ENCODE results near the gene RBM26. TPM values are rescaled to one million over a fixed set of nuclear protein-coding genes. Genes with fewer than 3 reads are reported as not detected.
A peak's percentile ranks its signal among the peaks of the same experiment; 100 is the strongest.

The RBM26 gene
- total RNA-seq, 1 experiment from 2014 or later = 70.5 TPM

DNA sequence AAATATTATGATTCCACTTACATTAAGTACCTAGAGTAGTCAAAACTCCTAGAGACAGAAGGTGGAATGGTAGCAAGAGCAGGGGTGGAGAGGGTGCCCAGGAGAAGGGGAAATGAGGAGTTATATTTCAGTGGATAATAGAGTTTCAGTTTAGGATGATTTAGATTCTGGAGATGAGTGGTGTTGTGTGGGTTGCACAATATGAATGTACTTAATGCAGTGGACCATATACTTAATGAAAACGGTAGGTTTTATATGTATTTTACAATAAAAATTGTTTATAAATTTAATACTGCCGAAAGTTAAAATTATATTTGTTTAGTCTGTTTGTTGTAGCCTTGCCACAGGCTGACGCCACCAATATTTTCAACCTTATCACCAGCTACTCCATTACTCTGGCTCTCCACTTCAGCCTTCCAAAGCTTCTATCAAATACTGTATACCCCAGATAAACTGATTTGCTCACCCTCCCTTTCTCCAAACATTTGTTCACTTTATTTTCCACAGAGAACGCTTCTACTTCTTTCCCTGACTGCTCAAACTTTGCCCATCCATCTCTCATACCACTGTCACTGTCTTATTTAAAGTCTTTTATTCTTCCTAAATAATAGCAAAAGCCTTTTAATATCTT lies 1.4 kb upstream of the RBM26 start:
- Histone ChIP-seq H3K18ac (ENCODE audit: insufficient read length, low read depth, low read length) (no peak overlapping the region), H2AK5ac (ENCODE audit: insufficient read length, low read length) (no peak overlapping the region), H3K4me1 (ENCODE audit: insufficient read depth, low read length) (no peaks in the 10 kb centered on the region), H2BK5ac (ENCODE audit: insufficient read length, low read length) (no peak overlapping the region), H3K79me2 (ENCODE audit: insufficient read depth, low read length) (peaks cover 30% of the 10 kb centered on the region; the same call in 1 of the 2 replicates), H3T11ph (ENCODE audit: low read length) (no peak overlapping the region), H3K4me2 (ENCODE audit: insufficient read depth, insufficient read length, low read length) (no peak overlapping the region), H4K8ac (replicated peaks; ENCODE audit: insufficient read length, low read depth, low read length) (no peak overlapping the region), H3K14ac (ENCODE audit: insufficient read depth, low read length) (no peak overlapping the region), H2BK15ac (ENCODE audit: low read depth, low read length) (no peak overlapping the region), H3K56ac (ENCODE audit: insufficient read length, low read depth, low read length) (no peak overlapping the region), H2AFZ (ENCODE audit: low read length) (no peak overlapping the region), H2BK20ac (ENCODE audit: low read depth, low read length, poor library complexity, severe bottlenecking) (no peak overlapping the region), H4K20me1 (ENCODE audit: control insufficient read depth, insufficient read depth, insufficient read length) (no peaks in the 10 kb centered on the region), H3K23ac (ENCODE audit: insufficient read length, low read depth, low read length) (no peak overlapping the region), H2BK12ac (ENCODE audit: insufficient read length, low read depth, low read length) (no peak overlapping the region), H3K23me2 (ENCODE audit: insufficient read length, low read depth, low read length, poor library complexity, severe bottlenecking) (peaks cover 10% of the 10 kb centered on the region), H3K9ac (ENCODE audit: extremely low read depth, insufficient read length, low read length) (peak overlapping the region; percentile 41), H3K4ac (ENCODE audit: low read depth, low read length) (no peak overlapping the region), H4K91ac (ENCODE audit: insufficient read length, low read depth, low read length) (no peak overlapping the region), H3K79me1 (ENCODE audit: insufficient read depth, low read depth, low read length, poor library complexity, severe bottlenecking) (no peaks in the 10 kb centered on the region), H3K27me3 (ENCODE audit: insufficient read depth, low read length) (no peaks in the 10 kb centered on the region), H3K9me3 (ENCODE audit: control insufficient read depth, low read depth, low read length) (no peaks in the 10 kb centered on the region), H4K5ac (ENCODE audit: insufficient read length, low read depth, low read length) (no peak overlapping the region), H3K27ac (ENCODE audit: insufficient read length, low read depth, low read length) (no peak overlapping the region), H2BK120ac (ENCODE audit: low read depth, low read length, poor library complexity, severe bottlenecking) (no peak overlapping the region)
- no peaks in the 10 kb centered on the region for H3K9me3 Mint-ChIP-seq
- no peak for DNase-seq
- no CpG with 5 or more reads among the region's 4 CpGs for WGBS (ENCODE audit: extremely low coverage, insufficient read length, low lambda C conversion rate)
- no peak overlapping the region for H3K27ac Mint-ChIP-seq
- H3K4me3 Mint-ChIP-seq = peak overlapping the region in 1 of 2 experiments; percentile 94; a peak in 3 of 5 replicates
- H3K36me3 Mint-ChIP-seq (ENCODE audit: insufficient read depth in 1 of 3, low read depth in 3 of 3) = peaks cover 0 to 2% (median 2%) of the 10 kb centered on the region in 3 experiments; a peak in 4 of 7 replicates
- TF ChIP-seq, protein P1, sequence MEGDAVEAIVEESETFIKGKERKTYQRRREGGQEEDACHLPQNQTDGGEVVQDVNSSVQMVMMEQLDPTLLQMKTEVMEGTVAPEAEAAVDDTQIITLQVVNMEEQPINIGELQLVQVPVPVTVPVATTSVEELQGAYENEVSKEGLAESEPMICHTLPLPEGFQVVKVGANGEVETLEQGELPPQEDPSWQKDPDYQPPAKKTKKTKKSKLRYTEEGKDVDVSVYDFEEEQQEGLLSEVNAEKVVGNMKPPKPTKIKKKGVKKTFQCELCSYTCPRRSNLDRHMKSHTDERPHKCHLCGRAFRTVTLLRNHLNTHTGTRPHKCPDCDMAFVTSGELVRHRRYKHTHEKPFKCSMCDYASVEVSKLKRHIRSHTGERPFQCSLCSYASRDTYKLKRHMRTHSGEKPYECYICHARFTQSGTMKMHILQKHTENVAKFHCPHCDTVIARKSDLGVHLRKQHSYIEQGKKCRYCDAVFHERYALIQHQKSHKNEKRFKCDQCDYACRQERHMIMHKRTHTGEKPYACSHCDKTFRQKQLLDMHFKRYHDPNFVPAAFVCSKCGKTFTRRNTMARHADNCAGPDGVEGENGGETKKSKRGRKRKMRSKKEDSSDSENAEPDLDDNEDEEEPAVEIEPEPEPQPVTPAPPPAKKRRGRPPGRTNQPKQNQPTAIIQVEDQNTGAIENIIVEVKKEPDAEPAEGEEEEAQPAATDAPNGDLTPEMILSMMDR (conservative IDR thresholded peaks at IDR 0.05) = no peak
- peaks cover 11 to 13% of the 10 kb centered on the region in 2 experiments for H3K4me1 Mint-ChIP-seq
- H3K27me3 Mint-ChIP-seq (ENCODE audit: low read depth) = no peaks in the 10 kb centered on the region
